AG04450 (cell line): Measurements from ENCODE around the gene TMEM45A. TPM values are rescaled to one million over a fixed set of nuclear protein-coding genes. Genes with fewer than 3 reads are reported as not detected.

Experiments used
- CTCF ChIA-PET: fragments of 300-600, 350-600 bp; formaldehyde crosslinking; extraction: SDS; loops from one replicate; lab custom pipeline; 2022; ENCODE audit warnings: antibody characterized with exemption, inconsistent platforms; lab: Charles Lee
- POLR2A ChIA-PET: fragments of 350-600 bp; formaldehyde crosslinking; extraction: SDS; loops from one replicate; lab custom pipeline; 2021; ENCODE audit warnings: antibody characterized with exemption, inconsistent platforms; lab: Yijun Ruan, JAX
- DNase-seq: peaks from one replicate; pipeline ENCODE4 v3.0.0-alpha.2; 2011; ENCODE audit warnings: low read depth, low spot score
- H3K27ac ChIP-seq: one replicate; pipeline ENCODE4 v1.5.1; 2012; ENCODE audit warnings: low read depth, low read length, control low read depth
- H3K27me3 ChIP-seq: one replicate; pipeline ENCODE4 v1.6.0; 2012; ENCODE audit warnings: low read length; ENCODE audit not compliant: control insufficient read depth, insufficient read depth
- H3K4me3 ChIP-seq: 2 replicates; pipeline ENCODE4 v1.5.1; 2011; ENCODE audit warnings: mild to moderate bottlenecking, low read depth, low read length, control low read depth
- H3K9me3 ChIP-seq: 2 replicates; pipeline ENCODE4 v1.5.1; 2012; ENCODE audit warnings: low read length; ENCODE audit not compliant: control insufficient read depth, insufficient read depth
- polyA plus RNA-seq: library from polyadenylated mRNA; depleted of rRNA; stranded (reverse); fragments of >200 nt; gene quantifications from 2 replicates; pipeline ENCODE4 v1.2.3, GENCODE V29; 2011
- TF ChIP-seq, protein P1 (sequence below): IDR thresholded peaks from 2 replicates; pipeline ENCODE4 v1.5.1; 2011; ENCODE audit warnings: low read depth, low read length, control low read depth, inconsistent platforms

The TMEM45A gene
- polyA plus RNA-seq, 1 experiment, result 42.8 TPM

DNA sequence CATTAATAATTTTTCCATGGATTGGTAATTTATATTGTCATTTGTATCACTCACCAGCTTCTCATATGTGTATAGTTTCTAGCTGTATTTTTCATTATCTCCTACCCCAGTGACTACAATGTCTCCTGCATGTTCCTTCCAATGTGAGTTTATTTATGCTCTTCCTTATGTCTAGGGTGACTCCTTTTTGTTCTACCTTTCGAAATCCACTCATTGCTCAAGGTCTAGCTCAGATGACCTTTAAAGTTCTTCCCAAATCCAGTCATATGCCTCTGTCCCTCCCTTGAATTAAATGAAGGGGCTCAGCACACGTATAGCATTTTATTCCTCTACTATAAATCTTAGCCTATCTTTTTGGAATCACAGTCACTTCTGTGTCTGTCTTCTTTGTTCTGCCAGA lies 53.0 kb downstream of the TMEM45A start:
- Histone ChIP-seq H3K4me3 (no peak overlapping the region), H3K27ac (no peak overlapping the region), H3K9me3 (no peaks in the 10 kb centered on the region), H3K27me3 (no peaks in the 10 kb centered on the region)
- ChIA-PET CTCF (interaction anchor here (0.5 kb wide), 1 partner anchor 714 kb away, joined by 3 read pairs; no protein-coding TSS in a partner anchor), POLR2A (no interaction called here)
- DNase-seq, result no peak
- TF ChIP-seq, protein P1, sequence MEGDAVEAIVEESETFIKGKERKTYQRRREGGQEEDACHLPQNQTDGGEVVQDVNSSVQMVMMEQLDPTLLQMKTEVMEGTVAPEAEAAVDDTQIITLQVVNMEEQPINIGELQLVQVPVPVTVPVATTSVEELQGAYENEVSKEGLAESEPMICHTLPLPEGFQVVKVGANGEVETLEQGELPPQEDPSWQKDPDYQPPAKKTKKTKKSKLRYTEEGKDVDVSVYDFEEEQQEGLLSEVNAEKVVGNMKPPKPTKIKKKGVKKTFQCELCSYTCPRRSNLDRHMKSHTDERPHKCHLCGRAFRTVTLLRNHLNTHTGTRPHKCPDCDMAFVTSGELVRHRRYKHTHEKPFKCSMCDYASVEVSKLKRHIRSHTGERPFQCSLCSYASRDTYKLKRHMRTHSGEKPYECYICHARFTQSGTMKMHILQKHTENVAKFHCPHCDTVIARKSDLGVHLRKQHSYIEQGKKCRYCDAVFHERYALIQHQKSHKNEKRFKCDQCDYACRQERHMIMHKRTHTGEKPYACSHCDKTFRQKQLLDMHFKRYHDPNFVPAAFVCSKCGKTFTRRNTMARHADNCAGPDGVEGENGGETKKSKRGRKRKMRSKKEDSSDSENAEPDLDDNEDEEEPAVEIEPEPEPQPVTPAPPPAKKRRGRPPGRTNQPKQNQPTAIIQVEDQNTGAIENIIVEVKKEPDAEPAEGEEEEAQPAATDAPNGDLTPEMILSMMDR, result no peak

- DNase-seq, result no peak
- Histone ChIP-seq H3K9me3 (no peaks in the 10 kb centered on the region), H3K4me3 (no peak overlapping the region), H3K27me3 (no peaks in the 10 kb centered on the region), H3K27ac (no peak overlapping the region)
- POLR2A ChIA-PET, result no interaction called here
- TF ChIP-seq, protein P1, result no peak
- CTCF ChIA-PET, result no interaction called here
Measured at GRCh38 chr3:100546020-100546744, 53.8 kb downstream of the TMEM45A start.

- Histone ChIP-seq H3K4me3 (no peak overlapping the region), H3K27ac (no peak overlapping the region), H3K27me3 (no peaks in the 10 kb centered on the region), H3K9me3 (no peaks in the 10 kb centered on the region)
- TF ChIP-seq, protein P1, result no peak
- no peak for DNase-seq
- POLR2A ChIA-PET, result interaction anchor here (0.9 kb wide), 1 partner anchor 55 kb away, joined by 10 read pairs; the partner anchor contains the start of gene TMEM45A
- CTCF ChIA-PET, result interaction anchor here (0.7 kb wide), 1 partner anchor 82 kb away, joined by 3 read pairs; no protein-coding TSS in a partner anchor
Measured at GRCh38 chr3:100548053-100548452, 55.6 kb downstream of the TMEM45A start.

GRCh38 chr3:100553618-100554372 lies 61.4 kb downstream of the TMEM45A start:
- CTCF ChIA-PET, result no interaction called here
- no peaks in the 10 kb centered on the region for H3K27me3 ChIP-seq
- H3K9me3 ChIP-seq, result no peaks in the 10 kb centered on the region
- no peak for DNase-seq
- POLR2A ChIA-PET, result no interaction called here
- H3K27ac ChIP-seq, result no peak overlapping the region
- no peak overlapping the region for H3K4me3 ChIP-seq
- TF ChIP-seq, protein P1, result no peak

DNA sequence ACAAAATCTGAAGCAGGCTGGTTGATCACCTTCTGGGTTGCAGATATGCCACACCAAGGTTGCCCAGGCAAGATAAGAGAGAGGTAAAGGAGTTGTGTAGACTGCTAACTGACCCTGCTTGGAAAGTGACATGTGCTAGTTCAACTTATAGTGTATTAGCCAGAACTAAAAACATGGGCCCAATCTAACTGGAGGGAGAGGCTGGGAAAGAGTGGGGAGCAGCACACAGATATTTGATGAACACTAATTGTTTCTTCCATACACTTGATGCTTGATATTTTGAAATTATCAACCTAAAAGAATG lies 61.9 kb downstream of the TMEM45A start:
- Histone ChIP-seq H3K27ac (no peak overlapping the region), H3K27me3 (no peaks in the 10 kb centered on the region), H3K9me3 (no peaks in the 10 kb centered on the region), H3K4me3 (no peak overlapping the region)
- ChIA-PET POLR2A (no interaction called here), CTCF (no interaction called here)
- DNase-seq, result no peak
- TF ChIP-seq, protein P1, result no peak
